Measurements from ENCODE around the gene IRAG1. TPM values are rescaled to one million over a fixed set of nuclear protein-coding genes. Genes with fewer than 3 reads are reported as not detected.

The IRAG1 gene
- total and polyA plus RNA-seq, 2 of the 13 experiments (the other 11 are each of a cell fraction or from before 2014, with no cell fraction given) = 0.13 to 0.20 TPM

DNA sequence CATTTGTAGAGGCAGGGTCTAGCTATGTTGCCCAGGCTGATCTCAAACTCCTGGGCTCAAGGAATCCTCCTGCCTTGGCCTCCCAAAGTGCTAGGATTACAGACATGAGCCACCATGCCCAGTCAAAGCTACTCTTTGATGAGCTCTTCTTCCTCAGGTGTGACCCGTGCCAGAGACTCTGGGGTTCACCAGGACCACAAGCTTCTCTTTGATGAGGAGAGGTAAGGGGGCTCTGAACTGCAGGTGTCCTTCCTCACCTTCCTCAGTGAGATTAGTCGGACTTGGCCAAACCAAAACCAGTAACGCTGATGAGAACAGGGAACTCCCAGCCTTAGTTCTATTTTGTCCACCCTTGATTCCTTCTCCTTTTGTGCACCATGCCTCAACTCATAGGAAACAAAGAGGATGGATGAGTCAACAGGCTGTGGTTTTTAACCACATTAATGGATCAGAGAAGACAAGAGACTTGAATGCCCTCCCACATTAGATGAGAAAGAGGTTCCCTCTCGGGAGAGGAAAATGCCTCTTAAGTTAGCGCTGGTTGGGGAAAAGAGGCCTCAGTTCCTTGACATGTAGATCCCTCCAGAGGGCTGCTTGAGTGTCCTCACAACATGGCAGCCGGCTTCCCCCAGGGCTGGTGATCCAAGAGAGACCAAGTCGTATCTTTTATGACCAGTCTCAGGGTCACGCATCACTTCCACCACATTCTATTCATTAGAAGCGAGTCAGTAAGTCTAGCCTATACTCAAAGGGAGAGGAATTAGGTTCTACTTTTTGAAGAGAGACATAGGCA, 31.8 kb upstream of the IRAG1 start (continued):
- TF ChIP-seq POLR2AphosphoS5 (IDR thresholded peaks at IDR 0.05; ENCODE audit: low read depth, low read length) = no peak
- no peak for TF ChIP-seq SKI (IDR thresholded peaks at IDR 0.05; ENCODE audit: partially characterized antibody)
- no peak for TF ChIP-seq ZMYM4 (CRISPR knock-in tag; IDR thresholded peaks at IDR 0.05)
- TF ChIP-seq MXI1 (IDR thresholded peaks at IDR 0.05; ENCODE audit: borderline replicate concordance, low read depth, low read length) = no peak
- TF ChIP-seq ATM (IDR thresholded peaks at IDR 0.05; ENCODE audit: borderline replicate concordance) = no peak
- no peak for TF ChIP-seq NAIF1 (CRISPR knock-in tag; IDR thresholded peaks at IDR 0.05; ENCODE audit: borderline replicate concordance)
- TF ChIP-seq ZFAT (CRISPR knock-in tag; conservative IDR thresholded peaks at IDR 0.05) = no peak

DNA sequence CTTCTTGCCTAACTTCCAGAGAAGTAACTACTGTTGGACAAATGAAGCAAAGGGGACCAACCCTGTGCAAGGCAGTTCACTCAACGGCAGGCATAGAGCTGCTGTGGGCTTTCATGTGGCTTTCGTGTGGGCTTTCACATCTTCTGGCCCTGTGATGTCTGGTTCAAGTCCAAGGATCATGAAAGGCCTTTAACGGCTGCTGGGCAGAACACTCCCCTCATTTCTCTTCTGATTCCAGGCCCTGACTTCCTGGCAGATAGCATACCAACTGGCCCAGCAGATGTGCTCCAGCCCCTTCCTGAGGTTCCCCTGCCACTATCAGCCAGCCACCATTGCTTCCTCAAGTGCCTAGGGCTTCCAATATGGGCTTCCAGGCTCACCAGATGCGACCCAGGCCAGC, 28.8 kb upstream of the IRAG1 start:
- intact Hi-C loops (cut with micrococcal nuclease; ENCODE audit: unreplicated experiment) (no loop called here), in situ Hi-C loops (cut with HindIII; ENCODE audit: extremely low pct_ligation_motif_present, low pct_unique_long_range_greater_than_20kb) (no loop called here)
- no peaks in the 10 kb centered on the region for H3K9me3 ChIP-seq (ENCODE audit: low read length)
- H3K4me2 ChIP-seq (ENCODE audit: low read depth, low read length) = no peak overlapping the region
- 7% methylated on average over 3 of the region's 4 CpGs for WGBS (ENCODE audit: low lambda C conversion rate)
- POLR2A ChIA-PET = no interaction called here
- H3K9ac ChIP-seq (ENCODE audit: insufficient read depth, low read depth, low read length) = no peak overlapping the region
- H2AFZ ChIP-seq (ENCODE audit: low read length) = no peak overlapping the region
- no peak overlapping the region for H3K4me3 ChIP-seq (replicated peaks in 1 of 3; ENCODE audit: insufficient read depth in 1 of 3, low read depth in 2 of 3, low read length in 3 of 3)
- H3K4me1 ChIP-seq (ENCODE audit: insufficient read depth, low read length) = no peaks in the 10 kb centered on the region
- CTCF ChIA-PET (ENCODE audit: low intra/inter-chr PET ratio, low total read pairs) = no interaction called here
- FAIRE-seq = no peak
- no peaks in the 10 kb centered on the region for H3K36me3 ChIP-seq (replicated peaks in 1 of 2; ENCODE audit: control insufficient read depth in 1 of 2, insufficient read depth in 2 of 2, low read length in 2 of 2)
- no peak overlapping the region for H3K27ac ChIP-seq (ENCODE audit: extremely low read length, insufficient read depth, low read length)
- BruUV-seq (replicated peaks) = no TSS peak
- H3K79me2 ChIP-seq (ENCODE audit: insufficient read depth, low read length) = no peaks in the 10 kb centered on the region
- no peak for ATAC-seq
- H4K20me1 ChIP-seq (ENCODE audit: insufficient read depth, low read length) = no peaks in the 10 kb centered on the region
- no peak for DNase-seq (ENCODE audit: low spot score)
- H3K27me3 ChIP-seq (ENCODE audit: control insufficient read depth in 1 of 2, insufficient read depth in 2 of 2, low read length in 2 of 2) = peaks cover 9 to 20% of the 10 kb centered on the region in 2 experiments; a peak in 4 of 5 replicates
- TF ChIP-seq HOXA7 (CRISPR knock-in tag; IDR thresholded peaks at IDR 0.05) (no peak), ZMAT3 (CRISPR knock-in tag; conservative IDR thresholded peaks at IDR 0.05) (no peak), HMG20B (CRISPR knock-in tag; conservative IDR thresholded peaks at IDR 0.05) (no peak), ZFP90 (CRISPR knock-in tag; IDR thresholded peaks at IDR 0.05; ENCODE audit: borderline replicate concordance) (no peak), ZNF562 (CRISPR knock-in tag; IDR thresholded peaks at IDR 0.05; ENCODE audit: borderline replicate concordance) (no peak), ZNF616 (CRISPR knock-in tag; IDR thresholded peaks at IDR 0.05; ENCODE audit: low read depth) (no peak), ZNF660 (CRISPR knock-in tag; IDR thresholded peaks at IDR 0.05; ENCODE audit: borderline replicate concordance, low read depth) (no peak)
- TF ChIP-seq, protein P1, sequence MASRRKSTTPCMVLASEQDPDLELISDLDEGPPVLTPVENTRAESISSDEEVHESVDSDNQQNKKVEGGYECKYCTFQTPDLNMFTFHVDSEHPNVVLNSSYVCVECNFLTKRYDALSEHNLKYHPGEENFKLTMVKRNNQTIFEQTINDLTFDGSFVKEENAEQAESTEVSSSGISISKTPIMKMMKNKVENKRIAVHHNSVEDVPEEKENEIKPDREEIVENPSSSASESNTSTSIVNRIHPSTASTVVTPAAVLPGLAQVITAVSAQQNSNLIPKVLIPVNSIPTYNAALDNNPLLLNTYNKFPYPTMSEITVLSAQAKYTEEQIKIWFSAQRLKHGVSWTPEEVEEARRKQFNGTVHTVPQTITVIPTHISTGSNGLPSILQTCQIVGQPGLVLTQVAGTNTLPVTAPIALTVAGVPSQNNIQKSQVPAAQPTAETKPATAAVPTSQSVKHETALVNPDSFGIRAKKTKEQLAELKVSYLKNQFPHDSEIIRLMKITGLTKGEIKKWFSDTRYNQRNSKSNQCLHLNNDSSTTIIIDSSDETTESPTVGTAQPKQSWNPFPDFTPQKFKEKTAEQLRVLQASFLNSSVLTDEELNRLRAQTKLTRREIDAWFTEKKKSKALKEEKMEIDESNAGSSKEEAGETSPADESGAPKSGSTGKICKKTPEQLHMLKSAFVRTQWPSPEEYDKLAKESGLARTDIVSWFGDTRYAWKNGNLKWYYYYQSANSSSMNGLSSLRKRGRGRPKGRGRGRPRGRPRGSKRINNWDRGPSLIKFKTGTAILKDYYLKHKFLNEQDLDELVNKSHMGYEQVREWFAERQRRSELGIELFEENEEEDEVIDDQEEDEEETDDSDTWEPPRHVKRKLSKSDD (CRISPR knock-in tag; IDR thresholded peaks at IDR 0.05; ENCODE audit: low read depth) = no peak
- TF ChIP-seq, protein P2, sequence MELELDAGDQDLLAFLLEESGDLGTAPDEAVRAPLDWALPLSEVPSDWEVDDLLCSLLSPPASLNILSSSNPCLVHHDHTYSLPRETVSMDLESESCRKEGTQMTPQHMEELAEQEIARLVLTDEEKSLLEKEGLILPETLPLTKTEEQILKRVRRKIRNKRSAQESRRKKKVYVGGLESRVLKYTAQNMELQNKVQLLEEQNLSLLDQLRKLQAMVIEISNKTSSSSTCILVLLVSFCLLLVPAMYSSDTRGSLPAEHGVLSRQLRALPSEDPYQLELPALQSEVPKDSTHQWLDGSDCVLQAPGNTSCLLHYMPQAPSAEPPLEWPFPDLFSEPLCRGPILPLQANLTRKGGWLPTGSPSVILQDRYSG (CRISPR knock-in tag; IDR thresholded peaks at IDR 0.05) = no peak
- TF ChIP-seq, protein P3, sequence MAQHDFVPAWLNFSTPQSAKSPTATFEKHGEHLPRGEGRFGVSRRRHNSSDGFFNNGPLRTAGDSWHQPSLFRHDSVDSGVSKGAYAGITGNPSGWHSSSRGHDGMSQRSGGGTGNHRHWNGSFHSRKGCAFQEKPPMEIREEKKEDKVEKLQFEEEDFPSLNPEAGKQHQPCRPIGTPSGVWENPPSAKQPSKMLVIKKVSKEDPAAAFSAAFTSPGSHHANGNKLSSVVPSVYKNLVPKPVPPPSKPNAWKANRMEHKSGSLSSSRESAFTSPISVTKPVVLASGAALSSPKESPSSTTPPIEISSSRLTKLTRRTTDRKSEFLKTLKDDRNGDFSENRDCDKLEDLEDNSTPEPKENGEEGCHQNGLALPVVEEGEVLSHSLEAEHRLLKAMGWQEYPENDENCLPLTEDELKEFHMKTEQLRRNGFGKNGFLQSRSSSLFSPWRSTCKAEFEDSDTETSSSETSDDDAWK (CRISPR knock-in tag; IDR thresholded peaks at IDR 0.05) = no peak
- TF ChIP-seq, protein P4, sequence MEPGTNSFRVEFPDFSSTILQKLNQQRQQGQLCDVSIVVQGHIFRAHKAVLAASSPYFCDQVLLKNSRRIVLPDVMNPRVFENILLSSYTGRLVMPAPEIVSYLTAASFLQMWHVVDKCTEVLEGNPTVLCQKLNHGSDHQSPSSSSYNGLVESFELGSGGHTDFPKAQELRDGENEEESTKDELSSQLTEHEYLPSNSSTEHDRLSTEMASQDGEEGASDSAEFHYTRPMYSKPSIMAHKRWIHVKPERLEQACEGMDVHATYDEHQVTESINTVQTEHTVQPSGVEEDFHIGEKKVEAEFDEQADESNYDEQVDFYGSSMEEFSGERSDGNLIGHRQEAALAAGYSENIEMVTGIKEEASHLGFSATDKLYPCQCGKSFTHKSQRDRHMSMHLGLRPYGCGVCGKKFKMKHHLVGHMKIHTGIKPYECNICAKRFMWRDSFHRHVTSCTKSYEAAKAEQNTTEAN (CRISPR knock-in tag; conservative IDR thresholded peaks at IDR 0.05) = no peak
